MCF 10A (cell line): ENCODE data around the gene BLCAP. TPM values are rescaled to one million over a fixed set of nuclear protein-coding genes. Genes with fewer than 3 reads are reported as not detected.
"Not testable (repeated sequence)": the region's sequence is repeated elsewhere in the genome, so short reads cannot be mapped to it uniquely, and the experiment has no call there.

Experiments
- BruUV-seq: library from RNA; stranded (reverse); fragments of 400-500 nt; replicated peaks from 2 replicates; lab custom pipeline; 2021; lab: Mats Ljungman, UMichigan
- CTCF ChIA-PET: fragments of 300-600 bp; sonication (Branson Sonifier 250); formaldehyde crosslinking; extraction: SDS; loops from one replicate; lab custom pipeline; 2021; ENCODE audit warnings: antibody characterized with exemption, inconsistent platforms; lab: Yijun Ruan, JAX
- POLR2A ChIA-PET: fragments of 300-600, 350-650 bp; sonication (Branson Sonifier 250); formaldehyde crosslinking; extraction: SDS; loops from one replicate; lab custom pipeline; 2020; ENCODE audit warnings: antibody characterized with exemption, inconsistent platforms; lab: Yijun Ruan, JAX
- DNase-seq: peaks from one replicate; pipeline ENCODE4 v3.0.0-alpha.2; 2018; ENCODE audit not compliant: unreplicated experiment
- H3K27ac Mint-ChIP-seq: one replicate; pipeline ENCODE4 v1.8.0; 2022; ENCODE audit warnings: mild to moderate bottlenecking, low read depth, mixed read lengths; ENCODE audit not compliant: unreplicated experiment
- H3K27me3 Mint-ChIP-seq: one replicate; pipeline ENCODE4 v1.8.0; 2022; ENCODE audit warnings: mixed read lengths; ENCODE audit not compliant: insufficient read depth, unreplicated experiment
- H3K36me3 Mint-ChIP-seq: one replicate; pipeline ENCODE4 v1.8.0; 2022; ENCODE audit warnings: mild to moderate bottlenecking, moderate library complexity, mixed read lengths; ENCODE audit not compliant: insufficient read depth, unreplicated experiment
- H3K4me1 Mint-ChIP-seq: one replicate; pipeline ENCODE4 v1.8.0; 2022; ENCODE audit warnings: mixed read lengths; ENCODE audit not compliant: insufficient read depth, unreplicated experiment
- H3K4me3 Mint-ChIP-seq: one replicate; pipeline ENCODE4 v1.8.0; 2022; ENCODE audit warnings: mild to moderate bottlenecking, moderate library complexity, mixed read lengths; ENCODE audit not compliant: unreplicated experiment
- H3K9me3 Mint-ChIP-seq: one replicate; pipeline ENCODE4 v1.8.0; 2022; ENCODE audit warnings: mixed read lengths; ENCODE audit not compliant: unreplicated experiment
- CTCF ChIP-seq: fragments of 200-600 bp; IDR thresholded peaks from one replicate; pipeline ENCODE4 v1.8.0; 2022; ENCODE audit warnings: antibody characterized with exemption, mild to moderate bottlenecking; ENCODE audit not compliant: unreplicated experiment
- intact Hi-C: fragments of 100-400 bp; cut with micrococcal nuclease; formaldehyde crosslinking; loops from 2 replicates; pipeline ENCODE4 v1.14.1; 2022
- total RNA-seq: library from RNA; stranded (reverse); gene quantifications from 2 replicates; pipeline ENCODE4 v1.2.3, GENCODE V29; 2022

The BLCAP gene
- total RNA-seq, 1 experiment from 2014 or later = 105 TPM

GRCh38 chr20:37492096-37492625, 35.5 kb downstream of the BLCAP start:
- ChIA-PET POLR2A (interaction anchor here (0.5 to 4.2 kb wide), 6 partner anchors 9 to 123 kb away, joined by 3 to 15 read pairs (median 5); no protein-coding TSS in a partner anchor), CTCF (interaction anchor here (0.7 to 1.3 kb wide), 5 partner anchors 11 to 1390 kb away, joined by 3 to 5 read pairs (median 3); no protein-coding TSS in a partner anchor)
- H3K9me3 Mint-ChIP-seq = no peaks in the 10 kb centered on the region
- H3K36me3 Mint-ChIP-seq = peaks cover 23% of the 10 kb centered on the region
- H3K27ac Mint-ChIP-seq = no peak overlapping the region
- no peak overlapping the region for H3K4me3 Mint-ChIP-seq
- DNase-seq = no peak
- no TSS peak for BruUV-seq
- no peaks in the 10 kb centered on the region for H3K27me3 Mint-ChIP-seq
- TF ChIP-seq CTCF = no peak
- intact Hi-C loops = no loop called here
- H3K4me1 Mint-ChIP-seq = no peaks in the 10 kb centered on the region

GRCh38 chr20:37490663-37491350, 36.9 kb downstream of the BLCAP start:
- intact Hi-C loops = no loop called here
- Mint-ChIP-seq H3K4me3 (no peak overlapping the region), H3K9me3 (no peaks in the 10 kb centered on the region), H3K4me1 (no peaks in the 10 kb centered on the region), H3K36me3 (peaks cover 23% of the 10 kb centered on the region), H3K27ac (no peak overlapping the region), H3K27me3 (no peaks in the 10 kb centered on the region)
- ChIA-PET POLR2A (interaction anchor here (0.7 to 4.2 kb wide), 5 partner anchors 8 to 24 kb away, joined by 3 to 15 read pairs (median 5); no protein-coding TSS in a partner anchor), CTCF (interaction anchor here (1.0 kb wide), 1 partner anchor 27 kb away, joined by 3 read pairs; no protein-coding TSS in a partner anchor)
- TF ChIP-seq CTCF = no peak
- no TSS peak for BruUV-seq
- DNase-seq = no peak

GRCh38 chr20:37486209-37486608, 41.5 kb downstream of the BLCAP start:
- peaks cover 10% of the 10 kb centered on the region for H3K27me3 Mint-ChIP-seq

GRCh38 chr20:37484331-37484730, 43.3 kb downstream of the BLCAP start:
- POLR2A ChIA-PET = interaction anchor here (0.6 to 2.8 kb wide), 5 partner anchors 8 to 932 kb away, joined by 3 to 15 read pairs (median 4); no protein-coding TSS in a partner anchor
- no peak overlapping the region for H3K27ac Mint-ChIP-seq
- H3K4me3 Mint-ChIP-seq = no peak overlapping the region
- no peaks in the 10 kb centered on the region for H3K9me3 Mint-ChIP-seq
- DNase-seq = no peak
- H3K4me1 Mint-ChIP-seq = no peaks in the 10 kb centered on the region
- no peak for TF ChIP-seq CTCF
- BruUV-seq = no TSS peak
- CTCF ChIA-PET = interaction anchor here (0.7 to 1.5 kb wide), 4 partner anchors 10 to 20 kb away, joined by 3 to 5 read pairs (median 3); no protein-coding TSS in a partner anchor
- no peaks in the 10 kb centered on the region for H3K36me3 Mint-ChIP-seq
- peaks cover 29% of the 10 kb centered on the region for H3K27me3 Mint-ChIP-seq
- intact Hi-C loops = no loop called here

More at GRCh38 chr20:37486209-37486608, 41.5 kb downstream of the BLCAP start:
- BruUV-seq, H3K4me3 Mint-ChIP-seq, H3K9me3 Mint-ChIP-seq, DNase-seq, H3K4me1 Mint-ChIP-seq, H3K36me3 Mint-ChIP-seq, H3K27ac Mint-ChIP-seq, intact Hi-C loops: not testable (repeated sequence)
- ChIA-PET CTCF (interaction anchor here (1.2 kb wide), 1 partner anchor 8 kb away, joined by 3 read pairs; no protein-coding TSS in a partner anchor), POLR2A (interaction anchor here (1.2 to 1.6 kb wide), 2 partner anchors 9 to 20 kb away, joined by 3 to 4 read pairs; no protein-coding TSS in a partner anchor)
